Adrenal gland (tissue), 12 donors: Measurements from ENCODE around the gene CALHM4. TPM values are rescaled to one million over a fixed set of nuclear protein-coding genes. Genes with fewer than 3 reads are reported as not detected.

ENCODE experiments used
- DNase-seq, 7 donors: peaks; one replicate each; pipeline ENCODE4 v3.0.0-alpha.2; 2019 to 2020
- H3K27ac ChIP-seq, 5 donors: fragments of 200-600 bp; sonication (generic) in 4 of 5; 1 replicate in 3 of 5; 2 replicates in 2 of 5; pipeline versions ENCODE4 v1.5.1 to v1.8.0; 2016 to 2020; ENCODE audit warnings: mild to moderate bottlenecking in 1 of 5
- H3K27me3 ChIP-seq: fragments of 200-600 bp; 2 replicates; pipeline ENCODE4 v1.8.0; 2021
- H3K36me3 ChIP-seq, 2 donors: fragments of 200-600 bp; replicated peaks in 1 of 2; 1 replicate in 1 of 2; 2 replicates in 1 of 2; pipeline versions ENCODE4 v1.5.1 to v1.8.0; 2018 to 2022
- H3K4me1 ChIP-seq, 2 donors: fragments of 200-600 bp; replicated peaks in 1 of 2; 1 replicate in 1 of 2; 2 replicates in 1 of 2; pipeline versions ENCODE4 v1.5.1 to v1.8.0; 2018 to 2021
- H3K4me3 ChIP-seq, 4 donors: fragments of 200-600 bp; sonication (generic) in 3 of 4; one replicate each; pipeline ENCODE4 v1.5.1; 2016 to 2018
- H3K9me3 ChIP-seq, 3 donors: fragments of 200-600 bp; sonication (generic) in 1 of 3; replicated peaks in 1 of 3; 1 replicate in 2 of 3; 2 replicates in 1 of 3; pipeline versions ENCODE4 v1.5.1 to v1.8.0; 2016 to 2021
- CTCF ChIP-seq, 6 experiments: fragments of 450-650 bp in 4 of 6; fragments of 200-600 bp in 2 of 6; sonication (generic) in 1 of 6; IDR thresholded peaks; 1 replicate in 5 of 6; 2 replicates in 1 of 6; pipeline versions ENCODE4 v1.5.1 to v1.8.0; 2016 to 2021; ENCODE audit warnings: antibody characterized with exemption in 6 of 6, mild to moderate bottlenecking in 2 of 6, moderate library complexity in 1 of 6
- POLR2A ChIP-seq, 2 donors: fragments of 450-650 bp; IDR thresholded peaks; one replicate each; pipeline ENCODE4 v1.6.1; 2017; ENCODE audit warnings: antibody characterized with exemption in 2 of 2, mild to moderate bottlenecking in 2 of 2, moderate library complexity in 1 of 2
- WGBS, 4 donors: extraction: QIAGEN DNeasy Blood & Tissue Kit in 2 of 4; methylation state at CpG; one replicate each; pipeline versions ENCODE4 v1.1.5 to v1.1.7; 2013 to 2017; 5-methylcytosine and 5-hydroxymethylcytosine counted together
- intact Hi-C, 2 donors: fragments of 100-400 bp; cut with DNase I; formaldehyde crosslinking; loops; one replicate each; pipeline versions ENCODE4 v1.14.1 to v1.15.0; 2022 to 2023
- polyA plus RNA-seq, 3 donors: library from polyadenylated mRNA; stranded (reverse); fragments of 200-250 nt in 2 of 3; fragments of 350-450 nt in 1 of 3; fragmentation: Illumina TruSeq in 1 of 3; extraction: RNeasy Lipid Tissue Mini Kit (QIAGEN cat#74804) in 1 of 3; gene quantifications; one replicate each; pipeline ENCODE4 v1.2.3, GENCODE V29; 2013 to 2014
- total RNA-seq, 9 donors: library from RNA; depleted of rRNA in 4 of 9; stranded (reverse); fragments of >200 nt in 4 of 9; fragments of 120-200 nt in 1 of 9; fragmentation: NEBNext Ultra II Directional in 1 of 9; extraction: Animal tissue kit (Norgen Biotek cat#: 25700) in 1 of 9; gene quantifications; one replicate each; pipeline versions ENCODE4 v1.1.0 to v1.2.4, GENCODE V29; 2013 to 2023
- donor health status: healthy with polysubstance abuse.
- donor health status: Bipolar disorder and iron deficiency.
- donor health status: DM: yes; HTN: yes; CAD: no.
- donor health status: DM: no; HTN: no; CAD: no.
- donor health status: DM: no; HTN: no; CAD: no.
- donor health status: DM: yes; HTN: yes; CAD: no.

CALHM4 gene
- total and polyA plus RNA-seq, 12 donors: 0.28 TPM; not detected in 11

DNA sequence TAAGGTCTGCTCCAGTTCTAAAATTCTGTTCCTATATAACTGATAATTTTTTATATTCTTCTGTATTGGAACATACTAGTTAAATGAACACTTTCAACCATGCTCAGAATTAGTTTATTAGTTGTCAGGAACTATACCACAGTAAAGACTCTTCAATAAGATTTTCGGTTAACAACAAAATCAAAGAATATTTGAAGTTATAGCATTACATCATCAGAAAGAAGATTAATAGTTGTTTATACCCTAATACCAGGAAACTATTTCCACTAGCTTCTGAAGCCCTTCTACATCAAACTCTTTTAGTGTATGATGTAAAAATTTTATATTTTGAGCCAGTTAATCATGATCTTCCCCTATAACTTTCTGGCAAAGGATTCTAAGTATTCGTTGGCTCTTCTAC, 6.6 kb downstream of the CALHM4 start:
- no peak for DNase-seq
- H3K4me3 ChIP-seq: no peak overlapping the region
- no peaks in the 10 kb centered on the region for H3K36me3 ChIP-seq
- no peak for TF ChIP-seq CTCF (IDR thresholded peaks at IDR 0.05)
- no peak for TF ChIP-seq POLR2A (IDR thresholded peaks at IDR 0.05)
- H3K27me3 ChIP-seq: no peaks in the 10 kb centered on the region
- H3K27ac ChIP-seq: no peak overlapping the region
- H3K9me3 ChIP-seq: no peaks in the 10 kb centered on the region
- WGBS, 4 donors: 78 to 80% (median 79%) methylated on average over 2 of the region's 2 CpGs
- intact Hi-C loops: loop anchor here in 1 of 2 donors (10.0 kb wide), 1 partner anchor 285 kb away; the partner anchor contains the start of gene TSPYL1
- H3K4me1 ChIP-seq: peaks cover 0 to 18% of the 10 kb centered on the region in 2 donors

- Histone ChIP-seq H3K4me1 (peaks cover 0 to 18% of the 10 kb centered on the region in 2 donors), H3K27ac (no peak overlapping the region), H3K27me3 (no peaks in the 10 kb centered on the region), H3K4me3 (no peak overlapping the region), H3K9me3 (no peaks in the 10 kb centered on the region), H3K36me3 (no peaks in the 10 kb centered on the region)
- intact Hi-C loops: loop anchor here in 1 of 2 donors (10.0 kb wide), 1 partner anchor 287 kb away; the partner anchor contains the start of gene TSPYL1
- TF ChIP-seq CTCF (IDR thresholded peaks at IDR 0.05) (peak; percentile 84 to 94 (median 92)), POLR2A (IDR thresholded peaks at IDR 0.05) (no peak)
- DNase-seq: peak; percentile 61 to 95 (median 80)
- 35 to 42% (median 40%) methylated on average over 9 of the region's 9 CpGs for WGBS, 4 donors
Measured at GRCh38 chr6:116561377-116562018, 7.9 kb downstream of the CALHM4 start.

DNA sequence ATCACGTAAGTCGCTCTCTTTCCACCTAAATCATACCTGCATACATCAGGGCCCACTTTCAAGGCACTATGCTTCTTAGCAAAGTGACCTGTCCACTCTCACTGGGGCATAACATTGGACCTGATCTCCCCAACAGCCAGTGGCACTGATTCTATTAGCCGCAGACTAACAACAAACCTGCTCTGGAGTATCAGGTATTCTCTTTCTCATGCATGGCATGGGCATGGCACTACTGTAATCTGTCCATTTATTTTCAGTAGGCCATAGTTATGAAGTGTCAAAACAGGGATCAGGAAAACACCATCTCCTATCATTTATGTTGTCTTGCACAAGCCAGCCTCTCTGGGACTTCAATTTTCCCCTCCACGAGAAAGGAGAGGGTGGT, 8.5 kb downstream of the CALHM4 start:
- no peak overlapping the region for H3K4me3 ChIP-seq
- intact Hi-C loops: loop anchor here in 1 of 2 donors (10.0 kb wide), 1 partner anchor 287 kb away; the partner anchor contains the start of gene TSPYL1
- 73 to 86% (median 83%) methylated on average over 4 of the region's 4 CpGs for WGBS, 4 donors
- DNase-seq: no peak
- H3K27ac ChIP-seq: peak overlapping the region in 1 of 5 donors; percentile 27
- no peaks in the 10 kb centered on the region for H3K9me3 ChIP-seq
- H3K4me1 ChIP-seq: peaks cover 0 to 18% of the 10 kb centered on the region in 2 donors
- H3K27me3 ChIP-seq: no peaks in the 10 kb centered on the region
- H3K36me3 ChIP-seq: no peaks in the 10 kb centered on the region
- TF ChIP-seq CTCF (IDR thresholded peaks at IDR 0.05) (no peak), POLR2A (IDR thresholded peaks at IDR 0.05) (no peak)

- no peaks in the 10 kb centered on the region for H3K27me3 ChIP-seq
- intact Hi-C loops: loop anchor here in 1 of 2 donors (10.0 kb wide), 1 partner anchor 288 kb away; the partner anchor contains the start of gene TSPYL1
Measured at GRCh38 chr6:116562614-116563013, 9.1 kb downstream of the CALHM4 start.

More at GRCh38 chr6:116562614-116563013, 9.1 kb downstream of the CALHM4 start:
- Histone ChIP-seq H3K4me1 (peaks cover 0 to 15% of the 10 kb centered on the region in 2 donors), H3K9me3 (no peaks in the 10 kb centered on the region), H3K36me3 (no peaks in the 10 kb centered on the region), H3K27ac (peak overlapping the region in 1 of 5 donors; percentile 27), H3K4me3 (no peak overlapping the region)
- 41 to 50% (median 42%) methylated on average over 3 of the region's 3 CpGs for WGBS, 4 donors
- TF ChIP-seq POLR2A (IDR thresholded peaks at IDR 0.05) (no peak), CTCF (IDR thresholded peaks at IDR 0.05) (no peak)
- no peak for DNase-seq
